Retinal pigment epithelial cell (primary cell): ENCODE measurements around the gene UNC5B.
A peak's percentile ranks its signal among the peaks of the same experiment; 100 is the strongest.

Experiments used
- DNase-seq: peaks from one replicate; pipeline ENCODE4 v3.0.0-alpha.2; 2010; ENCODE audit warnings: low read depth
- H3K4me3 ChIP-seq: 2 replicates; pipeline ENCODE4 v1.5.1; 2011; ENCODE audit warnings: mild to moderate bottlenecking, low read length, control low read depth, moderate library complexity
- TF ChIP-seq, protein P1 (sequence below): conservative IDR thresholded peaks from 2 replicates; pipeline ENCODE4 v1.5.1; 2011; ENCODE audit warnings: low read depth, low read length, control low read depth, inconsistent platforms

The UNC5B gene

DNA sequence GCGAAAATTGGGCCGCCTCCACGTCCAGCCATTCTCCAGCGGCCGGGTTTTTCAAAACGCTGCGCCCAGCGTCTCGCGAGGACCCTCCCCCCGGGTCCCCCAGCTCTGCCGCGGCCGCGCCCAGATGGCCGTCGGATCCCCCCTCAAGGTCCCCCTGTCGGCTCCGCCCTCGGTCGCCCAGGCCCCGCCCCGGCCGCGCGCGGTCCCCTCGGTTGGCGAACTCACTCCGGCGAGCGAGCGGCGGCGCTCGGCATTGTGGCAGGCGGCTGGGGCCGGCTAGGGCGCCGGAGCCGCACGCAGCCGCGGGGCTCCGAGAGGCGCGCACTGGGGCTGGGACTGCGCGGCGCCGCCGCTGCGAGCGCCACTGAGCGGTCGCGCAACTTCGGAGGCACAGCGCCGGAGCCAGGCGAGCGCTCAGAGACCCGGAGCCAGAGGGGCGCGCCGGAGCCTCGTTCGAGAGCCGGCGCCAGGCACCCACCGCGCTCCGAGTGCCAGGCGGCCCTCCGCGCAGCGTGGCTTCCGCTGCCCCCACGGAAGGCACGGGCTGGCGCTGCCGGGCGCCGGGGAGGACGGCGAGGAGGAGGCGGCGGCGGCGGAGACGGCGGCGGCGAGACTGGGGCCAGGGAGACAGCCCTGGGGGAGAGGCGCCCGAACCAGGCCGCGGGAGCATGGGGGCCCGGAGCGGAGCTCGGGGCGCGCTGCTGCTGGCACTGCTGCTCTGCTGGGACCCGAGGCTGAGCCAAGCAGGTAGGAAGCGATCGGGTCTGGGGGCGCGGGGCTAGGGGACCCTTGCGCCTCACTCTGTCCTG lies at the start of gene UNC5B:
Gene UNC5B (plus strand): TSS at position 253 of the 809 bp plus-strand sequence. CDS start 416 bp downstream, at position 669.
- DNase-seq, result no peak
- TF ChIP-seq, protein P1, sequence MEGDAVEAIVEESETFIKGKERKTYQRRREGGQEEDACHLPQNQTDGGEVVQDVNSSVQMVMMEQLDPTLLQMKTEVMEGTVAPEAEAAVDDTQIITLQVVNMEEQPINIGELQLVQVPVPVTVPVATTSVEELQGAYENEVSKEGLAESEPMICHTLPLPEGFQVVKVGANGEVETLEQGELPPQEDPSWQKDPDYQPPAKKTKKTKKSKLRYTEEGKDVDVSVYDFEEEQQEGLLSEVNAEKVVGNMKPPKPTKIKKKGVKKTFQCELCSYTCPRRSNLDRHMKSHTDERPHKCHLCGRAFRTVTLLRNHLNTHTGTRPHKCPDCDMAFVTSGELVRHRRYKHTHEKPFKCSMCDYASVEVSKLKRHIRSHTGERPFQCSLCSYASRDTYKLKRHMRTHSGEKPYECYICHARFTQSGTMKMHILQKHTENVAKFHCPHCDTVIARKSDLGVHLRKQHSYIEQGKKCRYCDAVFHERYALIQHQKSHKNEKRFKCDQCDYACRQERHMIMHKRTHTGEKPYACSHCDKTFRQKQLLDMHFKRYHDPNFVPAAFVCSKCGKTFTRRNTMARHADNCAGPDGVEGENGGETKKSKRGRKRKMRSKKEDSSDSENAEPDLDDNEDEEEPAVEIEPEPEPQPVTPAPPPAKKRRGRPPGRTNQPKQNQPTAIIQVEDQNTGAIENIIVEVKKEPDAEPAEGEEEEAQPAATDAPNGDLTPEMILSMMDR, result peak; percentile 31
- H3K4me3 ChIP-seq, result peak within 1 kb of the TSS; percentile 88

DNA sequence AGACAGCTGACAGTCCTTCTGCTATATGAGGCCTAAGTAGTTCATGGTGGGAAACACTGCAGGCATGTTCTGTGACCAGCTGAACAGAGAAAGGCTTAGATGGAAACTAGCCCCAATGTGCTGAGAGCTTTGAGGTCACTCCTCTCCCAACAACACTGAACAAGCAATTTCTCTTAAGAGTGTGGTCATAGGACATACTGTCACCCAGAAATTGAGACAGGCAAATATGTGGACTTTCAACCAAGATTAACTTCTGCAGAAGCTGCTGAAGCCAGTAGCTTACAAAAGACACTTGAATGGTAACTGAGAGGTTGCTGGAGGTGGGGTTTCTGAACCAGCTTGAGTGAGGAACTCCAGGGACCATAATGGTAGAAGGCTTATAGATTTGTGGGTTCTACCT lies 38.9 kb upstream of the UNC5B start:
- DNase-seq, result no peak
- TF ChIP-seq, protein P1, result no peak
- H3K4me3 ChIP-seq, result no peak overlapping the region

DNA sequence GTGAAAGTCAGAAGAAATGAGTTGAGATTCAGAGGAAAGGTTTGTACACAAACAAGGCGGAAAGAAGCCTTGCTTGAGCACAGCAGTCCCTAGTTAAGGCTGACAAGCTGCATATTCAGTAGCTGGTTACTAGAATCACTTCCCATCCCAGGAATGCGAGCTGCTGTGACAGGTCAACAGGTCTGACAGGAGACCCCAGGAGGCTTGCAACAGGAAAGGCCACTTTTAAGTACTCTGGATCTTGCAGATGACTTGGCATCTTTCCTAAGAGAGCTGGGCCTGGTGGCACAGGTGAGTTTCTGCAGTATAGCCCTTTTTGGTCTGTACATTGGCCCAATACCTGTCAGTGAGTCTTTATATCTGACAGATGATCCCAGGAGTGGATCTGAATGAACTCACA lies 35.7 kb upstream of the UNC5B start:
- no peak for DNase-seq
- no peak overlapping the region for H3K4me3 ChIP-seq
- TF ChIP-seq, protein P1, result no peak

DNA sequence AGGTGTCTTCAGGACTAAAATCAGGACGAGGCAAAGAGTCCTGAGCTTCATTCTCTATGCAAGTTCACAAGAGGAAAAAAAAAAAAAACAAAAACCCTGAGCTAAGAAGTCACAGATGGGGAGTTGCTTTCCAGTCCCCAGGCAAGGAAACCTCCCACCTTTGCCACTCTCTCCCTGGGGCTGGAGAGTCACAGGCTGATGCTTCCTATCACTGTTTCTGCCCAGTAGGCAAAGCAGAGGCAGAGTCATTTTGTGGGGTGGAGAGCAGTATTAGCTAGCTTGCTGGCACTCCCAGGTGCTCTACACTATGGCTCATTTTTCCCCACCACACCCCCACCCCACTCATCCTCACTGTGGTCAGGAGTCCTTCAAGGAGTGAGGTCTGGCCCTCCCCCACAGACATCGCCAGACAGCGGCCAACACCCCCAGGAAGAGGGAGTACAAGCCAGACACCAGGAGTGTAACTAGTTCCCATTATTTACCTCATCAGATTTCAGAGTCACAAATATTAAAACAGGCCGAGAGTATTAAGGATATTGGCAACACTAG lies 34.6 kb upstream of the UNC5B start:
- TF ChIP-seq, protein P1, result no peak
- H3K4me3 ChIP-seq, result no peak overlapping the region

DNA sequence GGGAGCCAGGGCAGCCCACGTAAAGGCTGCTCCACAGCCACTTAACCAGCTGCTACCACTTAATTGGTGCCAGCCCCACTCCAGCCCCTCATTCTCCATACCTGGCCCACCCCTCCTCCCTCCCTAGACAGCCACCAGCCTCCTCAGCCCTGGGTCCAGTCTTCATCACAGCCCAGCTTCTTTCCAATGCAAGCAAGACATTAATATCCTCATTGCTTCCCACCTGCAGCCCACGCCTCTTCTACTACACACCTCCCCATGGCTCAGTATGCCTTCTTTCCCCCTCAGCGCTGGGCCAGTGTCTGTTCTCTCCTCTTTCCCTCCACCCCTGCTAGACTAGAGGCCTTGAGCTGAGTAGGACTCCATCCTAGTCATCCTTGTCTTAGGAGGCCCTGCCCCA lies 33.5 kb upstream of the UNC5B start:
- no peak for DNase-seq
- H3K4me3 ChIP-seq, result no peak overlapping the region
- TF ChIP-seq, protein P1, result no peak

More for the DNA sequence above, 34.6 kb upstream of the UNC5B start:
- no peak for DNase-seq

DNA sequence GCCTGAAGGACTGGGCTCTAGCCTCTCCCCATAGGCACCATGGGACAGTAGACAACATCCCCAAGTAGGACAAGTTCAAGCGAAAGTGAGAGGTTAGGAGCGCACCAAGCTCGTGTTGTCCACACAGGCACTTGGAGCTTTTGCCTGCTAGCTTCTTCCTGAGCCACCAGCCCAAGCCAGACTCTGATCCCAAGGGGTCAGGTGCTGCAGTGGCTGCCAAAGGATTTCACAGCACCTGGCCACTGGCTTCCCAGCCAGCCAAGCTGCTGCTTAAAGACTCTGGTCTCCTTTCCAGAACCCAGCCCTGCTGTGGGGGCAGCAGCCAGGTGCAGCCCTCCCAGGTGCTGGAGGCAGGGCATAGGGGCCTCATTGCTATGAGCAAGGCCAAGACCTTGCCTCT lies 33.0 kb upstream of the UNC5B start:
- DNase-seq, result no peak
- no peak overlapping the region for H3K4me3 ChIP-seq
- TF ChIP-seq, protein P1, result no peak

DNA sequence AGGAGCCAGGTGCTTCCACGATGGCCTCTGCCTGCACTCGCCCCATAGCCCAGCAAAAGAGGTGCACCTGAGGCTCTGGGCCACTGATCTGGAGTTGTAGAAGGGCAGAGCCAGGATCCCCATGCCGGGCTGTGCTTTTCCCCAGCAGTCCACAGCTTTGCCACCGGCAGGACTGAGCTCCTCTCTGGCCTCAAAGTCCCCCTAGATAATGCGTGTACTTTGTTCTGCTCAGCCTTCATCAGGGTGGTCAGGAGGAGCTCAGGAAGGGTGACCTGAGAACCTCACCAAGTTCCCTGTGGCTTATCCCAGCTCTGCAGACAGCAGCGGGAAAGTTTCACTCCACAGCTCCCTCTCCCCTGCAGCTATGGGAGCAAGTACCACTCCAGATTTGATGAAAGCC lies 27.9 kb upstream of the UNC5B start:
- DNase-seq, result no peak
- no peak overlapping the region for H3K4me3 ChIP-seq
- TF ChIP-seq, protein P1, result no peak
